ENCODE data around the gene ALLC.
"Not testable (repeated sequence)": the region's sequence is repeated elsewhere in the genome, so short reads cannot be mapped to it uniquely, and the experiment has no call there.

The ALLC gene

DNA sequence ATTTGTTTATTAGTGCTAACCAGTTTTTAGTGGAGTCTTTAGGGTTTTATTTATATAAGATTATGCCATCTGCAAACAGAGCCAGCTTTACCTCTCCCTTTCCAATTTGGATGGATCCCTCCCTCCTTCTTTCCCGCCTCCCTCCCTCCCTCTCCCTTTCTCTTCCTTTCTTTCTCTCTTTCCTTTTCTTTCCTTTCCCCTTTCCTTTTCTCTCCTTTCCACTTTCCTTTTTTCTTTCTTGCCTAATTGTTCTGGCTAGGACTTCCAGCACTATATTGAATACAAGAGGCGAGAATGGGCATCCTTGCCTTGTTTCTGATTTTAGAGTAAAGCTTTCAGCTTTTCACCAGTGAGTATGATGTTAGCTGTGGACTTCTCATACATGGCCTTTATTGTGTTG is 39.0 kb upstream of the ALLC start:
- DNase-seq: no peak
- H3K27ac Mint-ChIP-seq: no peak overlapping the region
- no peaks in the 10 kb centered on the region for H3K4me1 Mint-ChIP-seq
- no peaks in the 10 kb centered on the region for H3K9me3 Mint-ChIP-seq
- no peak for ATAC-seq
- no peaks in the 10 kb centered on the region for H3K27me3 Mint-ChIP-seq
- H3K36me3 Mint-ChIP-seq (ENCODE audit: low read depth): peaks cover 18% of the 10 kb centered on the region
- no peak overlapping the region for H3K4me3 Mint-ChIP-seq

DNA sequence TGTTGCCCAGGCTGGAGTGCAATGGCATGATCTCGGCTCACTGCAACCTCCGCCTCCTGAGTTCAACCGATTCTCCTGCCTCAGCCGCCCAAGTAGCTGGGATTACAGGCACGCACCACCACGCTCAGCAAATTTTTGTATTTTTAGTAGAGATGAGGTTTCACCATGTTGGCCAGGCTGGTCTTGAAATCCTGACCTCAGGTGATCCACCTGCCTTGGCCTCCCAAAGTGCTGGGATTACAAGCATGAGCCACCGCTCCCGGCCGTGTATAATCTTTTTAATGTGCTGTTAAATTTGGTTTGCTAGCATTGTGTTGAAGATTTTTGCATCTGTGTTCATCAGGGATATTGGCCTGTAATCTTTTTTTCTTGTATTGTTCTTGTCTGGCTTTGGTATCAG is 38.3 kb upstream of the ALLC start:
- H3K4me1 Mint-ChIP-seq, DNase-seq, H3K9me3 Mint-ChIP-seq, H3K4me3 Mint-ChIP-seq, H3K27ac Mint-ChIP-seq, ATAC-seq, H3K27me3 Mint-ChIP-seq: not testable (repeated sequence)
- peaks cover 13% of the 10 kb centered on the region for H3K36me3 Mint-ChIP-seq (ENCODE audit: low read depth)

DNA sequence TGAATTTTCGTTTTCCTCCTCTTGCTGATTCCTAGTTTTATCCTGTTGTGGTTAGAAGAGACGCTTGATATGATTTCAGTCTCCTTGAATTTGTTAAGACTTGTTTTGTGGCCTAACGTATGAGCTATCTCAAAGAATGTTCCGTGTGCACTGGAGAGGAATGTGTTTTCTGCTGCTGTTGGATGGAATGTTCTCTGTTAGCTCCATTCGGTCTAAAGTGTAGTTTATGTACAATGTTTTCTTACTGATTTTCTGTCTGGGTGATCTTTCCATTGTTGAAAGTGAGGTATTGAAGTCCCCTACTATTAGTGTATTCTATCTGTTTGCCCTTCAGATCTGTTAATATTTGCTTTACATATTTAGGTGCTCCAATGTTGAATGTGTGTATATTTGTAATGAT is 37.2 kb upstream of the ALLC start:
- DNase-seq: no peak
- ATAC-seq: no peak
- Mint-ChIP-seq H3K27ac (no peak overlapping the region), H3K36me3 (ENCODE audit: low read depth) (peaks cover 7% of the 10 kb centered on the region), H3K4me1 (no peaks in the 10 kb centered on the region), H3K27me3 (no peaks in the 10 kb centered on the region), H3K4me3 (no peak overlapping the region), H3K9me3 (no peaks in the 10 kb centered on the region)

DNA sequence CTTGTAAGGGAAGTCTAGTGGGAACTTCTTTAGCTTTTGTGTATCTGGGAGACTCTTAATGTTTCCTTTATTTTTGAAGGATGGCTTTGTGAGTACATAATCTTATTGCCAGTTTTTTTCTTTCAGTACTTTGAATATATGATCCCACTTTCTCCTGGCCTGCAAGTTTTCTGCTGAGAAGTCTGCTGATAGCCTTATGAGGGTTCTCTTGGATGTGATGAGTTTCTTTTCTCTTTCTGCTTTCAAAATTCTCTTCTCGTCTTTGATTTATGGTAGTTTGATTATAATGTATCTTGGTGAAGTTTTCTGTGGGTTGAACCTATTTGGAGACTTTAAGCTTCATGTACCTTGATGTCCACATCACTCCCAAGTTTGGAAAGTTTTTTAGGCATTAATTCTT is 35.0 kb upstream of the ALLC start:
- Mint-ChIP-seq H3K4me3 (no peak overlapping the region), H3K9me3 (no peaks in the 10 kb centered on the region), H3K4me1 (no peaks in the 10 kb centered on the region), H3K36me3 (ENCODE audit: low read depth) (no peaks in the 10 kb centered on the region), H3K27me3 (no peaks in the 10 kb centered on the region), H3K27ac (no peak overlapping the region)
- ATAC-seq: no peak
- no peak for DNase-seq

DNA sequence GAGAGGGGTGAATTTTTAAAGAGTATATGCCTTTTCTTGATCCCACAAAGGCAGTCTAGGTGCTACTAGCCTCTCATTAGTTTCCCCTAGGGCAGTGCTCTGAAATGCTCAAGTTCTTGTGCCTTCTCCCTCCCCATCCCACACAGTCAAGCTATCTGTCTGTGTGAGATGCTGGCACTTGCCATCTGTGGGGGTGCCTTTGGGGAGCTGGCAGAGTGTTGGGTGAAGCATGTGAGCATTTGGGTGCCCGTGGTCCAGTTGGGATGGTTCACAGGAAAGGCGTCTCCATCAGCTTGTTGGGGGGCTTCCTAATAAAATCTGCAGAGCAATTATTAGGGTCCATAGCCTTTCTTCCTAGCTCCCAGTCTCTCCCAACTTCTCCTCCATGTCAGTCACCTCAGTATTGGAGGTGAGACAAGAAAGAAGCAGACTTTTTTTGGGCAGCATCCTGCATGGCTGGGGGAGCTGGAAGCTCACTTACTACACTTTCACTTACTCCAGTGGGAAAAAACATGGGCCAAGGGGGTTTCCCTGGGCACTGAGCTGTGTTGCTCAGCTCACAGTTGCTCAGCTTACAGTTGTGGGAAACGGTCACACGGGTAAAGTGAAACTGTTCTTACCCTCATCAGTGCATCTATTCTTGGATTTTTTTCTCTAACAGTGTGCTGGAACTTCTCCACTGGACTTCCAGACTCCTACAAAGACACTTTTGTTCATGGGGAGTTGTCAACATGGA is 33.8 kb upstream of the ALLC start:
- no peaks in the 10 kb centered on the region for H3K36me3 Mint-ChIP-seq (ENCODE audit: low read depth)
- H3K9me3 Mint-ChIP-seq: no peaks in the 10 kb centered on the region
- H3K4me3 Mint-ChIP-seq: no peak overlapping the region
- ATAC-seq: no peak
- H3K27me3 Mint-ChIP-seq: no peaks in the 10 kb centered on the region
- DNase-seq: no peak
- H3K27ac Mint-ChIP-seq: no peak overlapping the region
- H3K4me1 Mint-ChIP-seq: no peaks in the 10 kb centered on the region

DNA sequence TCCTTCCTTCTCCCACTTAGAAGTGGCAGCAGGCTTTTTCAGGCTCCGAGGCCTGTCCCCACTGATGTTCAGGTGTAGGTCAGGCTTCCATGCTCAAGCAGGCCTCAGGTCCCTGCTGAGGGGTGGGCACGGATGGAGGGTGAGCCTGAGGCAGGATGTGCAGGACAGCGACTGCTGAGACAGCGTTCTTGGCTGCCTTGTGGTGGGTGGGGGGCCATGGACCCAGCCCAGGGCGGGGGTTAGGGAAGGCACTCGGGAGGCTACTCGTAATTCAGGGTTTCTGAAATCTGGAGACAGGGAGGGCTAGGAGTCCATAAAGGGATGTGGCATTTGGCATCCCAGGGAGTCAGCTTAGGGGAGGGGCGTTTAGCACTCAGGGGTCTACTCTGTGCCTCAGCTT is 32.8 kb upstream of the ALLC start:
- Mint-ChIP-seq H3K9me3 (no peaks in the 10 kb centered on the region), H3K27me3 (no peaks in the 10 kb centered on the region)

DNA sequence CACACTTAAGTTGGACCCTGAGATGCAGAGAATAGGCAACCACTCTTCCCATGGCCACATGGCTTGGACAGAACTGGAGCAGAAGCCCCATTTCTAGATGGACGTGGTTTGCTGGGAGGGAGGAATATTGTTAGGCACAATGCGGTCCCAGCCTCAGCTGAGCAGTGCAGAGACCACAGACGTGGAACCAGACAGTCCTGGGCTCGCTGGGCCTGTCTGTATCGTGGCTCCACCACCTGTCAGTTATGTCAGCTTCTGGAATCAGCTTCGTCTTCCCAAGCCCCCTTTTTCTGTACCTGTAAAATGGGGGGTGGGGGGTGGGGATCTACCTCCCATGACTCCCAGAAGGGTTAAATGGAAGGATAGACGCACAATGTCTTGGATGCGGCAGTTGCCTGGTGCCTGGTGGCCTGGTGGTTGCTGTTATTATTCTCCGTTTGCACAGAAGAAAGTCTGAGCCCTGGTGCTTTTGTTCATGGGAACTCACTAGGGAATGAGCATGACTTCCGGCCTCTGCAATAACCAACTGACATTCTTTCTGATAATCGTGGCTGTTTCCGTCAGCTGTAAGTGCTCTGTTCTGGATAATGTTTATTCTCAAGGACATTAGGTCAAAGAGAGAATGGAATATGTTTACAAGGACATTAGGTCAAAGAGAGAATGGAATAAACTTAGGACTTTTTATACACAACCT is 31.7 kb upstream of the ALLC start:
- DNase-seq (no peak), ATAC-seq (no peak)
- Mint-ChIP-seq H3K27me3 (no peaks in the 10 kb centered on the region), H3K27ac (no peak overlapping the region), H3K9me3 (no peaks in the 10 kb centered on the region), H3K4me3 (no peak overlapping the region), H3K36me3 (ENCODE audit: low read depth) (no peaks in the 10 kb centered on the region), H3K4me1 (no peaks in the 10 kb centered on the region)

More for the DNA sequence above, 32.8 kb upstream of the ALLC start:
- H3K4me3 Mint-ChIP-seq: no peak overlapping the region
- no peak for ATAC-seq
- DNase-seq: no peak
- no peaks in the 10 kb centered on the region for H3K36me3 Mint-ChIP-seq (ENCODE audit: low read depth)
- H3K27ac Mint-ChIP-seq: no peak overlapping the region
- no peaks in the 10 kb centered on the region for H3K4me1 Mint-ChIP-seq

DNA sequence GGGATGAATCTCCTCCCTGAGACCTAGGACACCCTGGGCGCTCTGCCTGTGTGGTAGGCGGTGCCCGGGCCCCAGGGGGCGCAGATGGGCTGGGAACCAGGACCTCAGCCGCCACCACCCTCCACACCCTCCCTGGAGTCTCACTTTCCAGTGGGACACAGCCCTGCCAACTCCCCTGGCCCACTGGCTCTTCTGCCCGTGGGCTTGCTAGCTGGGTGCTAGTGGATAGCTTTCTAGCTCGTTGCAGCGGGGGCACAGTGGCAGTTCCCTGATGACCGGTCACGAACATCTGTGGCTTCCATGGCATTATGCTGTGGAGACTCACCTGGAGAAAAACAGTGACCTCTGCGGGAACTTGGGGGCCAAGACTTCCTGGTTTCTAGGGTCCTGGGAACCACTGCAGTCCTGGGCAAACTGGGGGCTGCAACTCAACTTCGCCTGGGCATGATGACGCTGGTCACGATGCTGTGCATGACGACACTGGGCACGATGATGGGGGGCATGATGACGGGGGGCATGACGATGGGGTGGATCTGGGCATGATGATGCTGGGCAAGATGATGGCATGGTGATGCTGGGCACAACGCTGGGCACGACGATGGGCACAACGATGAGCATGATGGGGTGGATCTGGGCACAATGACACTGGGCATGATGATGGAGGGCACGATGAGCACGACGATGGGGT is 31.0 kb upstream of the ALLC start:
- H3K36me3 Mint-ChIP-seq (ENCODE audit: low read depth): no peaks in the 10 kb centered on the region
- H3K9me3 Mint-ChIP-seq: no peaks in the 10 kb centered on the region
- H3K4me3 Mint-ChIP-seq: no peak overlapping the region
- no peak for ATAC-seq
- H3K4me1 Mint-ChIP-seq: no peaks in the 10 kb centered on the region
- no peaks in the 10 kb centered on the region for H3K27me3 Mint-ChIP-seq
- DNase-seq: no peak
- H3K27ac Mint-ChIP-seq: no peak overlapping the region

DNA sequence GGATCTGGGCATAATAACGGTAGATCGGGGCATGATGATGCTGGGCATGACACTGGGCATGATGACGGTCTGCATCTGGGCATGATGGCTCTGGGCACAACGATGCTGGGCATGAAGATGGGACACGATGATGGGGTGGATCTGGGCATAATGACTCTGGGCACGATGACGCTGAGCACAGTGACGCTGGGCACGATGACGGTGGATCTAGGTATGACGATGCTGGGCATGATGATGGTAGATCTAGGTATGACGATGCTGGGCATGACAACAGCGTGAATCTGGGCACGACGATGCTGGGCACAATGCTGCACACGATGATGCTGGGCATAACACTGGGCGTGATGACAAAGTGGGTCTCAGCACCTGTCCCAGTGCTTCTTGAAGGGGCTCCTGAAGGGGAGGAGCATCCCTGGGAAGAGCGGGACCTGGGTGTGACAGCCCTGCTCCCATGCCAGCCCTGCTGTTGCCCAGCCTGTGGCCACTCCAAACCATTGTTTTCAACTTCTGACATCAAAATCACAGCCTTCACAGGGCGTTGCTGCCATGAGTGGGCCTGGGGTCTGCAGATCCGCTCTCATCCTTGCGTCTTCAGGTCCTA is 30.4 kb upstream of the ALLC start:
- Mint-ChIP-seq H3K36me3 (ENCODE audit: low read depth) (no peaks in the 10 kb centered on the region), H3K9me3 (no peaks in the 10 kb centered on the region), H3K27me3 (no peaks in the 10 kb centered on the region), H3K27ac (no peak overlapping the region), H3K4me1 (no peaks in the 10 kb centered on the region), H3K4me3 (no peak overlapping the region)
- ATAC-seq: no peak
- DNase-seq: no peak

DNA sequence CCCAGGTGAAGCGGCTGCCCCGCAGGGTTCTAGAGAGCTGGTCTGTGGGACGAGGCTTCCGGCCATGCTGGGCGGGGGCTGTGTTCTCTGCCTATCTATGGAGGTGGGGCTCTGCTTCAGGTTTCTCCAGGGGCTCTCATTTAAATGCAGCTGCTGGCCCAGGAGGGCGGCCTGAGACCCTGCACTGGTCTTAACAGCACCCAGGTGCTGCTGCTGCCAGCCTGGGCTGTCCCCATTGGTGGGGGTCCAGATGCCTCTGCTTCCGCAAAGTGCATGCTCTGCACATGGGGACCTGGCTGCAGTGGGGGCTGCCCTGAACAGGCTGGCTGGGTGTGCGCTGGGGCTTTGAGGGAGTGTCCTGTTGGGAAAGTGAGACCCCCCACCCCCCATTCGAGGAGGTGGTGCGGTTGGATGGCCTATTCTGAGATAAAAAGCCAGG is 29.7 kb upstream of the ALLC start:
- Mint-ChIP-seq H3K27me3 (no peaks in the 10 kb centered on the region), H3K4me3 (no peak overlapping the region), H3K27ac (no peak overlapping the region), H3K9me3 (no peaks in the 10 kb centered on the region), H3K36me3 (ENCODE audit: low read depth) (no peaks in the 10 kb centered on the region), H3K4me1 (no peaks in the 10 kb centered on the region)
- ATAC-seq: no peak
- no peak for DNase-seq

DNA sequence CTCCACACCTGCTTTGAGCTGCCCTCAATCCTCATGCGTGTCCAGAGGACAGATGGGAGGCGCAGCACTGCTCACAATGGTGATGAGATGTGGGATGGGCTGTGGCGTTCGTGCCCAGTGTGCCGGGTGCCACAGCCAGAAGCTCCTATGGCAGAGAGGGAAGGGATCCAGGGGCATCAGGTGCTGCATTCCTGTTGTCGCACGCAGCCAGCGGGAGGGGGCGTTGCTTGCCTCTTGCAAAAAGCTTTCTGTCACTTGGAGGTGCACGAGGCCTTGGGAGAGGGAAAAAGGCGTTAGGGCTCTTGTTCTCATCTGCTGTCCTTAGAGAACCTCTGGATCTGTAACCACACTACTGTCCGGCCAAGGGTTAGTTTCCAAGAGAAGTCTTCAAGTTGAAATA is 29.2 kb upstream of the ALLC start:
- H3K4me3 Mint-ChIP-seq: no peak overlapping the region

DNA sequence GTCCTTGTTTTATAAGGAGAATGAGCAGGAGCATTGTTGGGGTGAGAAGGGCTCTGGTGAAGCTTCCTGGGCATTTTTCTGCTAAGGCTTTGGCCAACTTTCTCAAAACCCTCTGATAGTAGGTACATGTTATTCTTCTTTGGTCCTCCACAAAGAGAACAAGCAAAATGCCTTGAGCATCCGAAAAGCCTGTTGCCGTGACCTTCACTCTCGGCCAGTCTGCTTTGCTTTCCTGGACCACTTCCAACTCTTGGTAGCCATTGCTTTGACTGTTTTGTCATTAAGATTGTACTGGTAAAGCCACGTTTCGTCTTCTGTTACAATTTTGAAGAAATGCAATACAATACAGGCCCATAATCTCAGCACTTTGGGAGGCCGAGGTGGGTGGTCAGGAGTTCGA is 27.4 kb upstream of the ALLC start:
- Mint-ChIP-seq H3K4me3 (no peak overlapping the region), H3K9me3 (no peaks in the 10 kb centered on the region), H3K27ac (no peak overlapping the region), H3K27me3 (no peaks in the 10 kb centered on the region), H3K36me3 (ENCODE audit: low read depth) (no peaks in the 10 kb centered on the region), H3K4me1 (no peaks in the 10 kb centered on the region)
- DNase-seq (no peak), ATAC-seq (no peak)

More for the DNA sequence above, 29.2 kb upstream of the ALLC start:
- no peak overlapping the region for H3K27ac Mint-ChIP-seq
- H3K9me3 Mint-ChIP-seq: no peaks in the 10 kb centered on the region
- DNase-seq: no peak
- H3K27me3 Mint-ChIP-seq: no peaks in the 10 kb centered on the region
- ATAC-seq: no peak
- no peaks in the 10 kb centered on the region for H3K36me3 Mint-ChIP-seq (ENCODE audit: low read depth)
- no peaks in the 10 kb centered on the region for H3K4me1 Mint-ChIP-seq

DNA sequence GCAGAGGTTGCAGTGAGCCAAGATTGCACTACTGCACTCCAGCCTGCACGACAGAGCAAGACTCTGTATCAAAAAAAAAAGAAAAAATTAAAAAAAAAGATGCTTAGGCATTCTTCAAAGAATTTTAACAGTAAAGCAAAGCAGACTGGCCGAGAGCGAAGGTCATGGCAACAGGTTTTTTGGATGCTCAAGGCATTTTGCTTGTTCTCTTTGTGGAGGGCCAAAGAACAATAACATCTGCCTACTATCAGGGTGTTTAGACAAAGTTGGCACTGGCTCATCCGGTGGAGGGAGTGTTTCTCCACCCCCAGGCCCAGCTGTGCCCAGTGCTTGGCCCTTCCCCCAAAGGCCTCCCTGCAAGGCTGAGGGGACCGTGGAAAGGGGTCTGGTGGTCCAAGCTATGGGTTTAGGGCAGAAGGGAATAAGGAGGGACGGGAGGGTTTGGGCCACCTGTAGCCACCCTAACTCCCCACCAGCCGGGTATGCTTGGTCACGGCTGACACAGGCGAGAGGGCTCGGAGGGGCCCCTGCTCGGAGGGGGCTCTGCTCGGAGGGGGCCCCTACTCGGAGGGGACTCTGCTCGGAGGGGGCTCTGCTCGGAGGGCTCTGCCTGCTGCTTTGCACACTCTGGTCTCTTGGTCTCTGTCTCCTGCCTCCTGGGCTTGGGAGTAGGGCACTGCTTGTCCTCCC is 26.7 kb upstream of the ALLC start:
- Mint-ChIP-seq H3K36me3 (ENCODE audit: low read depth) (no peaks in the 10 kb centered on the region), H3K27ac (no peak overlapping the region), H3K9me3 (no peaks in the 10 kb centered on the region), H3K4me3 (no peak overlapping the region), H3K27me3 (no peaks in the 10 kb centered on the region), H3K4me1 (no peaks in the 10 kb centered on the region)
- no peak for ATAC-seq
- no peak for DNase-seq

DNA sequence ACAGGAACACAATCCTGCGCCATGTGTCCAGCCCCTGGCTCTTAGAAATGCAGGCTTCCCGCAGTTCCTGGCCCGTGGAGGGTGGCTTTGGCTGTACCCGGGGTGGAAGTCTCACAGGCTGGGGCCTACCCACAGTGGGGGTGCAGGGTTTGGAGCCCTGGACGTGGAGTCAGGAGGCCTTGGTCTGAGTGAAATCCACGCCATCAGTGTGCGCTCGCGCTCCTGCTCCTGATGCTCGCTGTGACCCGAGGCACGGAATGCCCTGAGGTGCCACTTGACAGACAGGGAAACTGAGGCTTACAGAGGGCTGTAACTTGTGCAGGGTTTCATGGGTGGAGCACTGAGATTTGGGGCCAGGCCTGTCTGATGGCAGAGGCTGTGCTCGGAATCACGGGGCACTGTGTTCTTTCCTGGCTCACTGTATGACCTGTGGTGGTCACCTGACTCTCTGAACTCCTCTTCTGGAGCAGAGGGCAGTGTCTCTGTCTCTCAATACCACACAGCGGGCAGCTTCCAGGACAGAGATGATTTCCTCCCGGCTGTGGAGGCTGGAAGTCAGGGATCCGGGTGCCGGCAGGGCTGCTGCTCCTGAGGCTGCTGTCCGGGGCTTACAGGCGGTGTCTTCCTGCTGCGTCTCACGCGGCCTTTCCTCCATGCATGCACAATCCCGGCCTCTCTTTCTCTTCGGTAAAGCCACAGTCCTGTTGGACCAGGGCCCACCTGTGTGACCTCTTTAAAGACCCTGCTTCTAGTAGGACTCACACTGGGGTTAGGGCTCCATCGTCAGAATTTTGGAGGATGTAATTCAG is 25.9 kb upstream of the ALLC start:
- Mint-ChIP-seq H3K4me1 (no peaks in the 10 kb centered on the region), H3K27me3 (no peaks in the 10 kb centered on the region), H3K9me3 (no peaks in the 10 kb centered on the region), H3K4me3 (no peak overlapping the region), H3K27ac (no peak overlapping the region), H3K36me3 (ENCODE audit: low read depth) (no peaks in the 10 kb centered on the region)
- DNase-seq: no peak
- ATAC-seq: no peak
